Esophagus squamous epithelium (tissue), 4 donors: ENCODE measurements around the gene UBE2M.

Experiments used
- POLR2A ChIP-seq, 4 donors: fragments of 450-650 bp; IDR thresholded peaks; one replicate each; pipeline ENCODE4 v1.6.1; 2017; ENCODE audit warnings: antibody characterized with exemption in 4 of 4, mild to moderate bottlenecking in 4 of 4, moderate library complexity in 3 of 4
- TF ChIP-seq, protein P1 (sequence below), 6 experiments: fragments of 450-650 bp in 4 of 6; fragments of 200-600 bp in 2 of 6; sonication (generic) in 2 of 6; IDR thresholded peaks; one replicate each; pipeline ENCODE4 v1.5.1; 2016 to 2019; ENCODE audit warnings: antibody characterized with exemption in 6 of 6, mild to moderate bottlenecking in 4 of 6, moderate library complexity in 4 of 6

DNA sequence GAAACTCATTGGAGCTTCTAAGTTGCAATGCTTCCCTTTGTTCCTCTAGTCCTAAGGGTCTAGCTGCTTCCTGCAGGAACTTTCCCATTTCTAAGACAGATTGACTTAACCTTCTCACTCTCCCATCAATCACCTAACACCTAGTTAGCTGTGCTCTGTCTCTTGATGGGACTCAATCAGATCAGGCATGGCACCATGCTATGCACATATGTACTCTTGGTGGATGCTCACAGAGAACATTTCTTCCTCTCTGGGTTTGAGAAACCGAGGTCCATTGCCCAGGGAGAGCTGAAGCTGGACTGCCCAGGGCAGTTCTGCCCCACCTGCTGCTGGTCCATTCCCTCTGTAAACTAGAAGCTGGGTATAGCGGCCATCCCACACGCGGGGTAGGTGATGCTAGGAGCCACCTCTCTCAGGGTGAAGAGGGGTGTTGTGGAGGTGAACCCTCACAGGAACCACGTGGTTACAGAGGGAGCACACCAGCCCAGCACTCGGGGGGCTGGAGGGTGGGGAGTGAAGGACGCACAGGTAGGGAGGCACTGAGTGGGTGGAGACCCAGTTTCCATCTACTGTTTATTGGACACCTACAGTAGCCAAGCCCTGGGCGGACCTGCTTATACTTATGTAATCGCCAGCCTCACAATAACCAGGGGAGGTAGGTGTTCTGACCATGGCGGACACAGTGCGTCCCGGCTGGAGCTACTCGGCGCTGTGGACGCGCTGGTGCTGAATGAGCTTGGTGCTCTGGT, 3.1 kb upstream of the UBE2M start:
- TF ChIP-seq POLR2A (IDR thresholded peaks at IDR 0.05), result no peak
- TF ChIP-seq, protein P1, sequence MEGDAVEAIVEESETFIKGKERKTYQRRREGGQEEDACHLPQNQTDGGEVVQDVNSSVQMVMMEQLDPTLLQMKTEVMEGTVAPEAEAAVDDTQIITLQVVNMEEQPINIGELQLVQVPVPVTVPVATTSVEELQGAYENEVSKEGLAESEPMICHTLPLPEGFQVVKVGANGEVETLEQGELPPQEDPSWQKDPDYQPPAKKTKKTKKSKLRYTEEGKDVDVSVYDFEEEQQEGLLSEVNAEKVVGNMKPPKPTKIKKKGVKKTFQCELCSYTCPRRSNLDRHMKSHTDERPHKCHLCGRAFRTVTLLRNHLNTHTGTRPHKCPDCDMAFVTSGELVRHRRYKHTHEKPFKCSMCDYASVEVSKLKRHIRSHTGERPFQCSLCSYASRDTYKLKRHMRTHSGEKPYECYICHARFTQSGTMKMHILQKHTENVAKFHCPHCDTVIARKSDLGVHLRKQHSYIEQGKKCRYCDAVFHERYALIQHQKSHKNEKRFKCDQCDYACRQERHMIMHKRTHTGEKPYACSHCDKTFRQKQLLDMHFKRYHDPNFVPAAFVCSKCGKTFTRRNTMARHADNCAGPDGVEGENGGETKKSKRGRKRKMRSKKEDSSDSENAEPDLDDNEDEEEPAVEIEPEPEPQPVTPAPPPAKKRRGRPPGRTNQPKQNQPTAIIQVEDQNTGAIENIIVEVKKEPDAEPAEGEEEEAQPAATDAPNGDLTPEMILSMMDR (IDR thresholded peaks at IDR 0.05), result no peak
